GM23338 (cell line): Measurements from ENCODE around the gene TENT4A.

ENCODE experiments used
- CREB1 ChIP-seq: fragments of 250-450 bp; sonication (Bioruptor Pico); IDR thresholded peaks from 2 replicates; pipeline ENCODE4 v1.5.0; 2020; ENCODE audit warnings: low read depth, mild to moderate bottlenecking, moderate library complexity
- EZH2 ChIP-seq: fragments of 200-600 bp; sonication (generic); IDR thresholded peaks from one replicate; pipeline ENCODE4 v1.8.0; 2017; ENCODE audit warnings: antibody characterized with exemption, mild to moderate bottlenecking, low read depth; ENCODE audit not compliant: unreplicated experiment
- EZH2phosphoT487 ChIP-seq: fragments of 200-600 bp; sonication (generic); IDR thresholded peaks from one replicate; pipeline ENCODE4 v1.8.1; 2018; ENCODE audit warnings: antibody characterized with exemption; ENCODE audit not compliant: unreplicated experiment
- JUNB ChIP-seq: IDR thresholded peaks from one replicate; pipeline ENCODE4 v1.6.1; 2016; ENCODE audit warnings: antibody characterized with exemption; ENCODE audit not compliant: unreplicated experiment
- NANOG ChIP-seq: IDR thresholded peaks from 2 replicates; pipeline ENCODE4 v1.6.1; 2016; ENCODE audit warnings: antibody characterized with exemption, borderline replicate concordance
- POLR2AphosphoS5 ChIP-seq: IDR thresholded peaks from 2 replicates; pipeline ENCODE4 v1.6.1; 2016; ENCODE audit warnings: antibody characterized with exemption, low read depth
- ZNF114 ChIP-seq: fragments of 250-450 bp; sonication (Bioruptor Pico); IDR thresholded peaks from 2 replicates; pipeline ENCODE4 v1.5.0; 2020; ENCODE audit warnings: mild to moderate bottlenecking, moderate library complexity
- TF ChIP-seq, protein P1 (sequence below), 2 experiments: fragments of 200-600 bp in 1 of 2; sonication (generic) in 1 of 2; conservative IDR thresholded peaks; 2 replicates each; pipeline versions ENCODE4 v1.5.1 to v1.6.1; 2016 to 2017; ENCODE audit warnings: antibody characterized with exemption in 2 of 2, low read depth in 2 of 2, mild to moderate bottlenecking in 2 of 2, moderate library complexity in 1 of 2
- TF ChIP-seq, protein P2 (sequence below): fragments of 250-450 bp; sonication (Bioruptor Pico); IDR thresholded peaks from 2 replicates; pipeline ENCODE4 v1.5.0; 2020; ENCODE audit warnings: mild to moderate bottlenecking, moderate library complexity
- TF ChIP-seq, protein P3 (sequence below): IDR thresholded peaks from one replicate; pipeline ENCODE4 v1.6.1; 2018; ENCODE audit warnings: antibody characterized with exemption; ENCODE audit not compliant: unreplicated experiment

DNA sequence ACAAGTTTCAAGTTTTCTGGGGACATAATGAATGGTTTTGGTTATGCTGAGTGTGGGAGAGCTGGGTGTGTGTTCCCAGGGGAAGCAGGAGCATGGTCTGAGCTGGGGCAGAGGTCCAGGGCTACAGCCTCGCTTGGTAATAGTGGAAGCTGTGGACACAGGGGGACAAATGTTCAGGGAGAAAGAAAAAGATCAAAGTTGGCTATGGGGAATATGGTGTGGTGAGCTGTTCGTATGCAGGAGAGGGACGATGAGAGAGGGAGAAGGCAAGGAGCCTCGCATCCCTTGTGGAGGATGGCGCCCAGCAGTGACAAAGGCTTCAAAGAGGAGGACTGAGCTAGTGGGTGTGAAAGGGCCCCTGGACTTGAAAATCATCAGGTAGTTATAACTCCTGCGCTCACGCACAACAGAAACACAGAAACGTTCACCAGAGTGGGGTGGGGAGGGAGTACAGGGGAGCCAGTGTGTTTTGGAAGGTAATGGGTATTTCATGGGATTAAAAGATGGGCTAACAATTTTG, 77.2 kb downstream of the TENT4A start:
- TF ChIP-seq, protein P1, sequence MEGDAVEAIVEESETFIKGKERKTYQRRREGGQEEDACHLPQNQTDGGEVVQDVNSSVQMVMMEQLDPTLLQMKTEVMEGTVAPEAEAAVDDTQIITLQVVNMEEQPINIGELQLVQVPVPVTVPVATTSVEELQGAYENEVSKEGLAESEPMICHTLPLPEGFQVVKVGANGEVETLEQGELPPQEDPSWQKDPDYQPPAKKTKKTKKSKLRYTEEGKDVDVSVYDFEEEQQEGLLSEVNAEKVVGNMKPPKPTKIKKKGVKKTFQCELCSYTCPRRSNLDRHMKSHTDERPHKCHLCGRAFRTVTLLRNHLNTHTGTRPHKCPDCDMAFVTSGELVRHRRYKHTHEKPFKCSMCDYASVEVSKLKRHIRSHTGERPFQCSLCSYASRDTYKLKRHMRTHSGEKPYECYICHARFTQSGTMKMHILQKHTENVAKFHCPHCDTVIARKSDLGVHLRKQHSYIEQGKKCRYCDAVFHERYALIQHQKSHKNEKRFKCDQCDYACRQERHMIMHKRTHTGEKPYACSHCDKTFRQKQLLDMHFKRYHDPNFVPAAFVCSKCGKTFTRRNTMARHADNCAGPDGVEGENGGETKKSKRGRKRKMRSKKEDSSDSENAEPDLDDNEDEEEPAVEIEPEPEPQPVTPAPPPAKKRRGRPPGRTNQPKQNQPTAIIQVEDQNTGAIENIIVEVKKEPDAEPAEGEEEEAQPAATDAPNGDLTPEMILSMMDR (conservative IDR thresholded peaks at IDR 0.05; ENCODE audit: low read depth in 2 of 2), result no peak
- TF ChIP-seq NANOG, result no peak
- TF ChIP-seq POLR2AphosphoS5, result no peak
- no peak for TF ChIP-seq EZH2
- TF ChIP-seq EZH2phosphoT487, result no peak
- TF ChIP-seq, protein P2, sequence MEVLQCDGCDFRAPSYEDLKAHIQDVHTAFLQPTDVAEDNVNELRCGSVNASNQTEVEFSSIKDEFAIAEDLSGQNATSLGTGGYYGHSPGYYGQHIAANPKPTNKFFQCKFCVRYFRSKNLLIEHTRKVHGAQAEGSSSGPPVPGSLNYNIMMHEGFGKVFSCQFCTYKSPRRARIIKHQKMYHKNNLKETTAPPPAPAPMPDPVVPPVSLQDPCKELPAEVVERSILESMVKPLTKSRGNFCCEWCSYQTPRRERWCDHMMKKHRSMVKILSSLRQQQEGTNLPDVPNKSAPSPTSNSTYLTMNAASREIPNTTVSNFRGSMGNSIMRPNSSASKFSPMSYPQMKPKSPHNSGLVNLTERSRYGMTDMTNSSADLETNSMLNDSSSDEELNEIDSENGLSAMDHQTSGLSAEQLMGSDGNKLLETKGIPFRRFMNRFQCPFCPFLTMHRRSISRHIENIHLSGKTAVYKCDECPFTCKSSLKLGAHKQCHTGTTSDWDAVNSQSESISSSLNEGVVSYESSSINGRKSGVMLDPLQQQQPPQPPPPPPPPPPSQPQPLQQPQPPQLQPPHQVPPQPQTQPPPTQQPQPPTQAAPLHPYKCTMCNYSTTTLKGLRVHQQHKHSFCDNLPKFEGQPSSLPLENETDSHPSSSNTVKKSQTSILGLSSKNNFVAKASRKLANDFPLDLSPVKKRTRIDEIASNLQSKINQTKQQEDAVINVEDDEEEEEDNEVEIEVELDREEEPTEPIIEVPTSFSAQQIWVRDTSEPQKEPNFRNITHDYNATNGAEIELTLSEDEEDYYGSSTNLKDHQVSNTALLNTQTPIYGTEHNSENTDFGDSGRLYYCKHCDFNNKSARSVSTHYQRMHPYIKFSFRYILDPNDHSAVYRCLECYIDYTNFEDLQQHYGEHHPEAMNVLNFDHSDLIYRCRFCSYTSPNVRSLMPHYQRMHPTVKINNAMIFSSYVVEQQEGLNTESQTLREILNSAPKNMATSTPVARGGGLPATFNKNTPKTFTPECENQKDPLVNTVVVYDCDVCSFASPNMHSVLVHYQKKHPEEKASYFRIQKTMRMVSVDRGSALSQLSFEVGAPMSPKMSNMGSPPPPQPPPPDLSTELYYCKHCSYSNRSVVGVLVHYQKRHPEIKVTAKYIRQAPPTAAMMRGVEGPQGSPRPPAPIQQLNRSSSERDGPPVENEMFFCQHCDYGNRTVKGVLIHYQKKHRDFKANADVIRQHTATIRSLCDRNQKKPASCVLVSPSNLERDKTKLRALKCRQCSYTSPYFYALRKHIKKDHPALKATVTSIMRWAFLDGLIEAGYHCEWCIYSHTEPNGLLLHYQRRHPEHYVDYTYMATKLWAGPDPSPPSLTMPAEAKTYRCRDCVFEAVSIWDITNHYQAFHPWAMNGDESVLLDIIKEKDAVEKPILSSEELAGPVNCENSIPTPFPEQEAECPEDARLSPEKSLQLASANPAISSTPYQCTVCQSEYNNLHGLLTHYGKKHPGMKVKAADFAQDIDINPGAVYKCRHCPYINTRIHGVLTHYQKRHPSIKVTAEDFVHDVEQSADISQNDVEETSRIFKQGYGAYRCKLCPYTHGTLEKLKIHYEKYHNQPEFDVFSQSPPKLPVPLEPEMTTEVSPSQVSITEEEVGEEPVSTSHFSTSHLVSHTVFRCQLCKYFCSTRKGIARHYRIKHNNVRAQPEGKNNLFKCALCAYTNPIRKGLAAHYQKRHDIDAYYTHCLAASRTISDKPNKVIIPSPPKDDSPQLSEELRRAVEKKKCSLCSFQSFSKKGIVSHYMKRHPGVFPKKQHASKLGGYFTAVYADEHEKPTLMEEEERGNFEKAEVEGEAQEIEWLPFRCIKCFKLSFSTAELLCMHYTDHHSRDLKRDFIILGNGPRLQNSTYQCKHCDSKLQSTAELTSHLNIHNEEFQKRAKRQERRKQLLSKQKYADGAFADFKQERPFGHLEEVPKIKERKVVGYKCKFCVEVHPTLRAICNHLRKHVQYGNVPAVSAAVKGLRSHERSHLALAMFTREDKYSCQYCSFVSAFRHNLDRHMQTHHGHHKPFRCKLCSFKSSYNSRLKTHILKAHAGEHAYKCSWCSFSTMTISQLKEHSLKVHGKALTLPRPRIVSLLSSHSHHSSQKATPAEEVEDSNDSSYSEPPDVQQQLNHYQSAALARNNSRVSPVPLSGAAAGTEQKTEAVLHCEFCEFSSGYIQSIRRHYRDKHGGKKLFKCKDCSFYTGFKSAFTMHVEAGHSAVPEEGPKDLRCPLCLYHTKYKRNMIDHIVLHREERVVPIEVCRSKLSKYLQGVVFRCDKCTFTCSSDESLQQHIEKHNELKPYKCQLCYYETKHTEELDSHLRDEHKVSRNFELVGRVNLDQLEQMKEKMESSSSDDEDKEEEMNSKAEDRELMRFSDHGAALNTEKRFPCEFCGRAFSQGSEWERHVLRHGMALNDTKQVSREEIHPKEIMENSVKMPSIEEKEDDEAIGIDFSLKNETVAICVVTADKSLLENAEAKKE (CRISPR knock-in tag), result no peak
- TF ChIP-seq CREB1 (CRISPR knock-in tag), result no peak
- TF ChIP-seq, protein P3, sequence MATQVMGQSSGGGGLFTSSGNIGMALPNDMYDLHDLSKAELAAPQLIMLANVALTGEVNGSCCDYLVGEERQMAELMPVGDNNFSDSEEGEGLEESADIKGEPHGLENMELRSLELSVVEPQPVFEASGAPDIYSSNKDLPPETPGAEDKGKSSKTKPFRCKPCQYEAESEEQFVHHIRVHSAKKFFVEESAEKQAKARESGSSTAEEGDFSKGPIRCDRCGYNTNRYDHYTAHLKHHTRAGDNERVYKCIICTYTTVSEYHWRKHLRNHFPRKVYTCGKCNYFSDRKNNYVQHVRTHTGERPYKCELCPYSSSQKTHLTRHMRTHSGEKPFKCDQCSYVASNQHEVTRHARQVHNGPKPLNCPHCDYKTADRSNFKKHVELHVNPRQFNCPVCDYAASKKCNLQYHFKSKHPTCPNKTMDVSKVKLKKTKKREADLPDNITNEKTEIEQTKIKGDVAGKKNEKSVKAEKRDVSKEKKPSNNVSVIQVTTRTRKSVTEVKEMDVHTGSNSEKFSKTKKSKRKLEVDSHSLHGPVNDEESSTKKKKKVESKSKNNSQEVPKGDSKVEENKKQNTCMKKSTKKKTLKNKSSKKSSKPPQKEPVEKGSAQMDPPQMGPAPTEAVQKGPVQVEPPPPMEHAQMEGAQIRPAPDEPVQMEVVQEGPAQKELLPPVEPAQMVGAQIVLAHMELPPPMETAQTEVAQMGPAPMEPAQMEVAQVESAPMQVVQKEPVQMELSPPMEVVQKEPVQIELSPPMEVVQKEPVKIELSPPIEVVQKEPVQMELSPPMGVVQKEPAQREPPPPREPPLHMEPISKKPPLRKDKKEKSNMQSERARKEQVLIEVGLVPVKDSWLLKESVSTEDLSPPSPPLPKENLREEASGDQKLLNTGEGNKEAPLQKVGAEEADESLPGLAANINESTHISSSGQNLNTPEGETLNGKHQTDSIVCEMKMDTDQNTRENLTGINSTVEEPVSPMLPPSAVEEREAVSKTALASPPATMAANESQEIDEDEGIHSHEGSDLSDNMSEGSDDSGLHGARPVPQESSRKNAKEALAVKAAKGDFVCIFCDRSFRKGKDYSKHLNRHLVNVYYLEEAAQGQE, result no peak
- TF ChIP-seq JUNB, result no peak
- no peak for TF ChIP-seq ZNF114
